ENCODE data around the gene PRPF40A.

PRPF40A gene

DNA sequence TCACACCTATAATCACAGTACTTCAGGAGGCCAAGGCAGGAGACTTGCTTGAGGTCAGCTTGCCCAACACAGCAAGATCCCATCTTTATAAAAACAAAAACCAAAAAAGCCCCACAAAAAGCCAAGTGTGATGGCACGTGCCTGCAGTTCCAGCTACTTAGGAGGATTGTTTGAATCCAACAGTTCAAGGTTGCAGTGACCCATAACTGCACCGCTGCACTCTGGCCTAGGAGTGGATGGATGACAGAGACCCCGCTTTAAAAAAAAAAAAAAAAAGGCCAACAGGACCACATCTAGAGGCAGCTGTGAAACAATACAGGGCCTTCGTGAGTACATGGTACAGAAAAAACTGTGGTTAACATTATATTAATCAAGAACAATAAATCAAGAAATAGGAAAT lies 56.2 kb downstream of the PRPF40A start:
- H3K36me3 Mint-ChIP-seq (ENCODE audit: insufficient read depth): peaks cover 96% of the 10 kb centered on the region
- ATAC-seq (replicated peaks): no peak
- no peak overlapping the region for H3K4me3 Mint-ChIP-seq
- H3K27me3 Mint-ChIP-seq: no peaks in the 10 kb centered on the region
- H3K9me3 Mint-ChIP-seq: no peaks in the 10 kb centered on the region
- no peak for DNase-seq
- H3K4me1 Mint-ChIP-seq (ENCODE audit: low read depth in 2 of 2): no peaks in the 10 kb centered on the region
- H3K27ac Mint-ChIP-seq: peak overlapping the region; percentile 41 to 64

DNA sequence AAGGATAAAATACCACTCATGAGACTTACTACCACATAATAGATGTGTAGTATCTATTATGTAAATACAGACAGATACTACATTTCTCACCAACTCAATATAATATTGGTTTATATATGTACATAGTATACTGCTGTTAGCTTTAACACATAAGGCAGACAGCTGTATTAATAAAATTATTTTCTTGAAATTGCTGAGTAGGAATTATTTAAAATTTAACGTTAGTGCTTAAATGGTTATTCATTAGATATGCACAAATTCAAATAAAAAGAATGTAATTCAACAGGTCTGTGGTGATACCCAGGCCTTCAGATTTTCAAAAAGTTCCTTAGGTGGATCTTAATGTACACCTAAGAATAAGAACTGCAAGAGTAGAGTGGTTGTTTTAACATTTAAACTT lies 59.0 kb downstream of the PRPF40A start:
- no peak overlapping the region for H3K4me3 Mint-ChIP-seq
- no peaks in the 10 kb centered on the region for H3K4me1 Mint-ChIP-seq (ENCODE audit: low read depth in 2 of 2)
- no peak for DNase-seq
- no peak for ATAC-seq (replicated peaks)
- H3K27ac Mint-ChIP-seq: no peak overlapping the region
- H3K27me3 Mint-ChIP-seq: no peaks in the 10 kb centered on the region
- peaks cover 89% of the 10 kb centered on the region for H3K36me3 Mint-ChIP-seq (ENCODE audit: insufficient read depth)
- no peaks in the 10 kb centered on the region for H3K9me3 Mint-ChIP-seq

DNA sequence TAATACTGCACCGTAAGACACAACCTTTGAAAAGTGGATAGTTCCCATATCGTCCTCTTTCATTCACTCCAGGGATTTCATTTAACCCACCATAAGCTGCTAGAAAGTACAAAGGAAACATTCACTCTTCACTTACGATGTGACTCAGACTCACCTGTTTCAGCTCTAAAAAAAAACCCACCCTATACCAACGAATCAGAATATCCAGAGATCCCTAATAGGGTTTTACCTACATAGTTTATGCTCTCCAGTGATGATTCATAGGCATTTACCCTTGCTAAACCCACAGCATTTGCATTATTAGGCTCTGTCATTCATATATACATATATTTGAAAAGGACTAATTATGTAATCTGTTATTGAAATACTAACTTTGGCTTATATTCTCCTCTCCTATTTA lies 60.2 kb downstream of the PRPF40A start:
- peaks cover 85% of the 10 kb centered on the region for H3K36me3 Mint-ChIP-seq (ENCODE audit: insufficient read depth)
- DNase-seq (no peak), ATAC-seq (replicated peaks) (no peak)
- peak overlapping the region in 1 of 2 donors; percentile 51 for H3K27ac Mint-ChIP-seq
- H3K4me1 Mint-ChIP-seq (ENCODE audit: low read depth in 2 of 2): no peaks in the 10 kb centered on the region
- H3K4me3 Mint-ChIP-seq: no peak overlapping the region
- H3K27me3 Mint-ChIP-seq: no peaks in the 10 kb centered on the region
- H3K9me3 Mint-ChIP-seq: no peaks in the 10 kb centered on the region

DNA sequence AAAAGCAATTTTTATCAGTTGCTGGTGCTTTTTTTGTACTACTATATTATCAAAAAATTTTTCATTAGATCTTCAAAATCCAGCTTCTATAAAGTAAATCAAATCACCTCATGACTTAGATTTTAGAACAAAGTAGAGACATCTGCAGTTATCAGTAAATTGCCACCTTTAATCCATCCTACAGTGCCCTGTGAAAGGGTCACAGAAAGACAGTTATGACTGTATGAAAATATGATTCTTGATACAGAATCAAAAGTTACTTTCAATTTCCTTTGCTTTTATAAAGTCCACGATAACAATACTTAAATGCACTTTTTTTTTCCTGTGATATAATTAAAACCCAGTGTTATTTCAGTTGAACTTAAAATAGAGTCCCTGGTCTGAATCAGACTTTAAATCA lies 61.4 kb downstream of the PRPF40A start:
- peak overlapping the region; percentile 11 to 51 for H3K27ac Mint-ChIP-seq
- H3K27me3 Mint-ChIP-seq: no peaks in the 10 kb centered on the region
- H3K9me3 Mint-ChIP-seq: no peaks in the 10 kb centered on the region
- H3K4me1 Mint-ChIP-seq (ENCODE audit: low read depth in 2 of 2): no peaks in the 10 kb centered on the region
- H3K36me3 Mint-ChIP-seq (ENCODE audit: insufficient read depth): peaks cover 74% of the 10 kb centered on the region
- ATAC-seq (replicated peaks) (no peak), DNase-seq (no peak)
- H3K4me3 Mint-ChIP-seq: no peak overlapping the region

DNA sequence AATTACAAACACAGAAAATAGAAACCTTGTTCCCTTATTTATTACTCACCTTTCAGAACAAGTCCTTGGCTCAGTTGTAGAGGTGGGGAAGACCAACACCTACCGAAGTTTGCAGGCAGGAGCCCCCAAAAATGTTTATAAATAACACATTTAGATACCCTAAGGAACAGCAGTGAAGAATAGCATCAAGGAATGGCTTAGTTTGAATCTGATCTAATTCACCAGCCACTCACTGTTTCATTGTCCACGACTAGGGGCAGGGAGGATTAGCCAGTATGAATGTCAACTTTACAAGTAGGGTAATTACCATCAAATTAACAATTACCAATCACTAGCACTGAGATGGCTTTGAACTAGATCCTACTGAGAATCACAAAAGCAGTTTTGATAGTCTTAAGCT lies 65.4 kb downstream of the PRPF40A start:
- H3K4me3 Mint-ChIP-seq: no peak overlapping the region
- DNase-seq (no peak), ATAC-seq (replicated peaks) (no peak)
- no peaks in the 10 kb centered on the region for H3K9me3 Mint-ChIP-seq
- H3K4me1 Mint-ChIP-seq (ENCODE audit: low read depth in 2 of 2): no peaks in the 10 kb centered on the region
- H3K27me3 Mint-ChIP-seq: no peaks in the 10 kb centered on the region
- H3K36me3 Mint-ChIP-seq (ENCODE audit: insufficient read depth): peaks cover 35% of the 10 kb centered on the region
- no peak overlapping the region for H3K27ac Mint-ChIP-seq

DNA sequence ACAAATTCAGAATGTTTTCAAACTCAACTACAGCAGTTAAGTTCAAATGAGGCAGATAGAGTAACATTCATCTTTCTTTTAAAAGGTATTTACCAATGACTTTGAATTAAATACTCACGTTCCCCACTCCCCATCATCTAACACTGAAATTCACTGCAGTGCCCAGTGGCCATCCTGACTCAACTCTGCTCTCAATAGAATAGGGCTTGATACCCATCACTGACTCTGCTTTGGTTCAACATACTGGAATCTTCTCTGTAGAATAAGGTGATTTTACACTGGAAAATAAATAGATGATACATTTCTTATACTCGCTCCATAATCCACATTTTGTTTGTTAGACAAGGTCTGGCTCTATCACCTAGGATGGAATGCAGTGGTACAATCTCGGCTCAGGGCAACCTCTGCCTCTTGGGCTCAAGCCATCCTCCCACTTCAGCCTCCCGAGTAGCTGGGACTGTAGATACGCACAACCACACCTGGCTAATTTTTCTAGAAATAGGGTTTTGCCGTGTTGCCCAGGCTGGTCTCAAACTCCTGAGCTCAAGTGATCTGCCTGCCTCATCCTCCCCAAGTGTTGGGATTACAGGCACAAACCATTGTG lies 66.4 kb downstream of the PRPF40A start:
- no peak for DNase-seq
- no peak overlapping the region for H3K4me3 Mint-ChIP-seq
- no peak for ATAC-seq (replicated peaks)
- H3K27me3 Mint-ChIP-seq: no peaks in the 10 kb centered on the region
- H3K4me1 Mint-ChIP-seq (ENCODE audit: low read depth in 2 of 2): no peaks in the 10 kb centered on the region
- H3K9me3 Mint-ChIP-seq: no peaks in the 10 kb centered on the region
- H3K36me3 Mint-ChIP-seq (ENCODE audit: insufficient read depth): peaks cover 25% of the 10 kb centered on the region
- peak overlapping the region; percentile 1 to 86 for H3K27ac Mint-ChIP-seq

DNA sequence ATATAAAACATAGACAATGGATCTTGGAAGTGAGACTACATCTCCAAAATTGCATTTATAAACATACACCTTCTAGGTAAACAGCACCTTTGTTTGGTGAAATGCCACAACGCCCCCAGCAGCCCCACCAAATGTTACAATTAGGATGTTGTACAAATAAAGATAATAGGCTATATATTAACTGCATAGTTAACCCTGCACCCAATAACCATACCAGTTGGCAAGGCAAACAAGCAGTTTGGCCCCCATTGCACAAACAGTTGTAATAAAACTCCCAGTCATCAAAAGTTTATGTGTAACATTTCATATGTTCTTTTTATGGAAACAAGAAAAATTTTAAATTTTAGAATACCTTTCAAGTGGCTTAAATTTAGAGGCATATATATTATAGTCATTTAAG lies 67.3 kb downstream of the PRPF40A start:
- Mint-ChIP-seq H3K4me1 (ENCODE audit: low read depth in 2 of 2) (no peaks in the 10 kb centered on the region), H3K27me3 (no peaks in the 10 kb centered on the region), H3K27ac (no peak overlapping the region), H3K9me3 (no peaks in the 10 kb centered on the region), H3K36me3 (ENCODE audit: insufficient read depth) (peaks cover 17% of the 10 kb centered on the region), H3K4me3 (no peak overlapping the region)
- ATAC-seq (replicated peaks) (no peak), DNase-seq (no peak)

DNA sequence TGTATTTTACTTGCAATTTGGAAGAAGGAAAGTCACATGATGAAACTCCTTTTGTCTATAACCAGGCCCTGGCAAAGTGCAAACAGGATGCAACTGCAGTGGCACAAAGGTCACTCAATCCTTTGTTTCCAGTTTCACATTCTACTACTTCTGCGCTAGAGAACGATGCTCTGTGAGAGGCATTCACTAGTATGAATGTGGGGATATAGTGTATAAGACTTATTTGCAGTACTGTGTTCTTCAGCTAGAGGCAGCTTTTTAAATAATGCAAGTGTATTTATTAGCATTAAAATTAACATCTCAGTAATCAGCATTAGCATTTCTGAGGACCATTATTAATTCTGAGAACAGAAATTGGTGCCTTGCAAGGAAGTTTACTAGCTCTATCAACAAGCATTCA lies 68.9 kb downstream of the PRPF40A start:
- no peak for DNase-seq
- Mint-ChIP-seq H3K9me3 (no peaks in the 10 kb centered on the region), H3K4me3 (no peak overlapping the region), H3K36me3 (ENCODE audit: insufficient read depth) (peaks cover 10% of the 10 kb centered on the region), H3K4me1 (ENCODE audit: low read depth in 2 of 2) (no peaks in the 10 kb centered on the region), H3K27me3 (no peaks in the 10 kb centered on the region), H3K27ac (no peak overlapping the region)
- no peak for ATAC-seq (replicated peaks)

DNA sequence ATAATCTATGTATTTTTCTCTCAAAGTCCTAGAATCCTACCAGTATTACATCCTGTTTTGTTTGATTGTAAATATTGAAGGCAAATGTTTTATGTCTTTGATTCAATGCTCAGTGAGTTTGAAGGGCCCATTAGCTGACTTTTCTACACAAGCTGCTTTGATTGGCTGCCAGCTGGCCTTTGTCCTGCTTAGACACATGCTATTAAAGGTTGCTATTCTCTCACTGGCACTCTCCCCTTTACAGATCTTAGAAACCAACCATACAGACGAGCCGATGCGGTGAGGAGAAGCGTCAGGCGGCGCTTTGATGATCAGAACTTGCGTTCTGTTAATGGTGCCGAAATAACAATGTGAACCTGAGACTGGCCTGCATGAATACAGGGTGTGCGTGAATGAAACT lies 69.7 kb downstream of the PRPF40A start:
- ATAC-seq (replicated peaks) (no peak), DNase-seq (no peak)
- Mint-ChIP-seq H3K36me3 (ENCODE audit: insufficient read depth) (peaks cover 3% of the 10 kb centered on the region), H3K4me1 (ENCODE audit: low read depth in 2 of 2) (no peaks in the 10 kb centered on the region), H3K27ac (peak overlapping the region in 1 of 2 donors; percentile 61), H3K4me3 (no peak overlapping the region), H3K9me3 (no peaks in the 10 kb centered on the region), H3K27me3 (no peaks in the 10 kb centered on the region)

DNA sequence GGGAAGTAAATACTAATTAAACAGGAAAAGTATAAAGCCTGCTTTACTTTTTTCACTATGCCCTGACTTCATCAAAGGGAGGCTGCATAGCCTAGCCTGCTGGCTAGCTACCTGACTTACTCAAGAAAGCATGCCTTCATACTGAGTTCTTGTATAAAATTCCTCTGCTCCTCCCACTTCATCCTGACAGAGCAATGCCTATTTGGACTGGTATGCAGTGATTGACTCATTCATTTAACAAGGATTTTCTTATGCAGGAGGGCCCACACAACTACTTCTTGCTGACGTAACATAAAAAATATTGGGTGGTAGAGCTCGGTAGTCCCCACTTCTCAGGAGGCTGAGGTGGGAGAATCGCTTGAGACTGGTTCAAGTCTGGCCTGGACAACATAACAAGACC lies 70.5 kb downstream of the PRPF40A start:
- Mint-ChIP-seq H3K27me3 (no peaks in the 10 kb centered on the region), H3K36me3 (ENCODE audit: insufficient read depth) (no peaks in the 10 kb centered on the region), H3K9me3 (no peaks in the 10 kb centered on the region), H3K4me1 (ENCODE audit: low read depth in 2 of 2) (no peaks in the 10 kb centered on the region), H3K27ac (peak overlapping the region; percentile 35 to 61), H3K4me3 (no peak overlapping the region)
- DNase-seq (no peak), ATAC-seq (replicated peaks) (no peak)

DNA sequence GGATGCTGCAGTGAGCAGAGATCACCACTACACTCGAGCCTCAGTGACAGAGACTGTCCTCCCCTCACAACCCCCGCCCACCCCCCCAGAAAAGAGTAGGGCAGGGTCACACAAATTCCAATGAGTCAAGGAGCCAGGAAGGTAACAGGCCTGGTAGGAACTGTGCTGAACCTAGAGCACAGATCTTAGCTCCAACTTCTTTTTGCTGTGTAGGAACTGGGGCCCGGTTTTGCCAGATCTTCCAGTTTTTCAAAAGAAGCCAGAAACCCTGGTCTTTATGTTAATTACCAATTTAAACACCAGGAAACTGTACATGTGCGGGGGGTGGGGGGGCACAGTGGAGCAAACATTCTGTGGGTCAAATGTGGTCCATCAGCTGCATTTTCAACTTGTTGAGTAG lies 71.0 kb downstream of the PRPF40A start:
- ATAC-seq (replicated peaks) (no peak), DNase-seq (no peak)
- Mint-ChIP-seq H3K27me3 (no peaks in the 10 kb centered on the region), H3K27ac (peak overlapping the region in 1 of 2 donors; percentile 72), H3K4me3 (no peak overlapping the region), H3K4me1 (ENCODE audit: low read depth in 2 of 2) (no peaks in the 10 kb centered on the region), H3K9me3 (no peaks in the 10 kb centered on the region), H3K36me3 (ENCODE audit: insufficient read depth) (no peaks in the 10 kb centered on the region)

DNA sequence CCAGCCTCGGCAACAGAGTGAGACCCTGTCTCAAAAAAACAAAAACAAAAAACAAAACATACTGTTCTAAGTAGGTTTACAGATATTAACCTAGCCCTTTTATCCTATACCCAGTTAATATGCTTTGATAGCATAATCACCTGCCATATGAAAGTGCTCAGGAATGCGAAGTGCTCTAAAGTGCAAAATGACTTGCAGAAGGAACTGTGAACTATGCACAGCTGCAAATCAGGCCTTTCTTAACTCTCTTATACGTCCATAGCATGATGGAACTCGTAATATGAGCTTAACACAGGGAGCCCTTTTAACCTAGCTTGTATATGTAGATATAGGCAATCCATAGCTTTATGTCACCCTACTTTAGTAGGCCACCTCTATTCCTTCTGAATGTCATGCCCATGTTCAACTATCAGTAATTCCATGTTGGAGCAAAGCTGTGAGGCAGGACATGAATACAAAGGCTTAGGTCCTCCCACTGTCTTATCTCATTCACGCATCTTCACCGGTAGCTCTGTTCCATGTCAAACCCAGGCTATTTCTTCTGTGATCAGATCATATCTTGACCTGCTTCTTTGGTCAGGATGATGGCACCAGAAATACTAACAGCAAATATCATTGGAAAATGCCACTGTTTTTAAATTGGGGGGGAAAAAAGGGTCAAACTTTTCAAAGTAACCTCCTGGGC lies 72.9 kb downstream of the PRPF40A start:
- ATAC-seq (replicated peaks): no peak
- H3K36me3 Mint-ChIP-seq (ENCODE audit: insufficient read depth): no peaks in the 10 kb centered on the region
- no peak overlapping the region for H3K27ac Mint-ChIP-seq
- DNase-seq: no peak
- no peaks in the 10 kb centered on the region for H3K4me1 Mint-ChIP-seq (ENCODE audit: low read depth in 2 of 2)
- H3K4me3 Mint-ChIP-seq: no peak overlapping the region
- H3K9me3 Mint-ChIP-seq: no peaks in the 10 kb centered on the region
- H3K27me3 Mint-ChIP-seq: no peaks in the 10 kb centered on the region

DNA sequence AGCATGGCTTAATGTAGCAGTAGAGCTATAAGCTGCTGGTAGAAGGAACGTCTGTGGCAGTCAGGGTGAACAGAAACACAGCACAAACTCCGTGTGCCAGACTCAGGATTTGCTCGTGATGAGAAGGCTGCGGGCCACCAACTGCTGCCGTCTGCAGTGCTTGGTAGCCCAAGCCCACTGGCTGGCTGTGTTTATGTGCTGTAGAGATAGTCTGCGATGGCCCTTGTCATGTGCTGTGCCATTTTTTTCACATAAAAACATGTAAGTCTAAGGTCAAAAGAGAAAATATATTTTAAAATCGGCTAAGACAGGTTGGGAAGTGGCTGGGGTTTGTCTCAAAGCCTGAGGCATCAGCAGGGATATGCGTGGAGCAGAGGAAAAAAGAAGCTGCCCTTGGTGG lies 78.7 kb downstream of the PRPF40A start:
- H3K27ac Mint-ChIP-seq: no peak overlapping the region
- peaks cover 0 to 3% of the 10 kb centered on the region in 2 donors for H3K4me1 Mint-ChIP-seq (ENCODE audit: low read depth in 2 of 2)
- DNase-seq: no peak
- H3K27me3 Mint-ChIP-seq: peaks cover 0 to 17% of the 10 kb centered on the region in 2 donors
- ATAC-seq (replicated peaks): no peak
- no peaks in the 10 kb centered on the region for H3K9me3 Mint-ChIP-seq
- no peaks in the 10 kb centered on the region for H3K36me3 Mint-ChIP-seq (ENCODE audit: insufficient read depth)
- no peak overlapping the region for H3K4me3 Mint-ChIP-seq

DNA sequence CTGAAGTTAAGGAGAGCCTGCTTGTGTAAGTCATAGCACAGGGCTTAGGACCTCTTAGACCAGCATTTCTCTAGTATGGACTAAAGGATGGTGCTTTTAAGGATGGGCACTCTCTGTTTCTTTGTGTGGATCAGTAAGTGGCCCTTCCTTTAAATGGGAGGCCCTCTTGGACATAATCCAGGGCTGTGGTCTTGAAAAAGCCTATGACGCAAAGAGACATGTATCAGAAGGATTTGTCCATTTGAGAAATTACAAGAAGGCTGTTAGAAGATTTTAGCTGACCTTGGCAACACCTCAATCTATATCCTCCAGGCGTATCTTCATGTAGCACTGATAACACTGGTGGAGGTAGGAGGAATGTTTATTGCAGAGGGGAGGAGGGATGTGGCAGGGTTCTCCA lies 79.2 kb downstream of the PRPF40A start:
- ATAC-seq (replicated peaks): no peak
- Mint-ChIP-seq H3K36me3 (ENCODE audit: insufficient read depth) (no peaks in the 10 kb centered on the region), H3K9me3 (no peaks in the 10 kb centered on the region), H3K4me3 (no peak overlapping the region), H3K27ac (peak overlapping the region in 1 of 2 donors; percentile 79), H3K4me1 (ENCODE audit: low read depth in 2 of 2) (peaks cover 0 to 3% of the 10 kb centered on the region in 2 donors), H3K27me3 (peaks cover 0 to 17% of the 10 kb centered on the region in 2 donors)
- no peak for DNase-seq

All from effector memory CD8-positive, alpha-beta T cell (primary cell).